Activated B cell treated with CpG ODN at 0.5 μM for 24 hours (primary cell): Measurements from ENCODE around the gene ADCY1. TPM values are rescaled to one million over a fixed set of nuclear protein-coding genes. Genes with fewer than 3 reads are reported as not detected.

Experiments
- ATAC-seq: fragments of 200-7000 bp; cut with Tn5 transposase; one replicate; pipeline ENCODE4 v1.10.0; 2021; ENCODE audit warnings: low read depth, mild to moderate bottlenecking, moderate library complexity
- CTCF ChIA-PET: fragments of 350-600 bp; sonication (Branson Sonifier 250); formaldehyde crosslinking; loops from one replicate; lab custom pipeline; 2021; ENCODE audit warnings: antibody characterized with exemption; lab: Charles Lee
- POLR2A ChIA-PET: fragments of 350-600 bp; sonication (Branson Sonifier 250); formaldehyde crosslinking; loops from one replicate; lab custom pipeline; 2021; ENCODE audit warnings: antibody characterized with exemption; lab: Charles Lee
- DNase-seq: peaks from one replicate; pipeline ENCODE4 v3.0.0; 2022
- H3K27ac Mint-ChIP-seq: one replicate; pipeline ENCODE4 v1.8.0; 2020; ENCODE audit warnings: mixed read lengths
- H3K27me3 Mint-ChIP-seq: one replicate; pipeline ENCODE4 v1.8.0; 2021; ENCODE audit warnings: mixed read lengths
- H3K36me3 Mint-ChIP-seq: one replicate; pipeline ENCODE4 v1.8.0; 2021; ENCODE audit warnings: low read depth, mixed read lengths
- H3K4me1 Mint-ChIP-seq: one replicate; pipeline ENCODE4 v1.8.0; 2021; ENCODE audit warnings: mixed read lengths
- H3K4me3 Mint-ChIP-seq: one replicate; pipeline ENCODE4 v1.8.0; 2020; ENCODE audit warnings: mild to moderate bottlenecking, mixed read lengths
- H3K9me3 Mint-ChIP-seq: one replicate; pipeline ENCODE4 v1.8.0; 2020; ENCODE audit warnings: mixed read lengths
- CTCF ChIP-seq: fragments of 200-600 bp; IDR thresholded peaks from one replicate; pipeline ENCODE4 v1.8.0; 2022; ENCODE audit warnings: antibody characterized with exemption, mild to moderate bottlenecking
- intact Hi-C: fragments of 100-400 bp; cut with micrococcal nuclease; formaldehyde crosslinking; loops from one replicate; pipeline ENCODE4 v1.15.1; 2024
- total RNA-seq: library from RNA; stranded (reverse); gene quantifications from 2 replicates; pipeline ENCODE4 v1.2.3, GENCODE V29; 2022

The ADCY1 gene
- total RNA-seq, 1 donor from 2014 or later, result not detected

- CTCF ChIA-PET, result no interaction called here
Observed at GRCh38 chr7:45648671-45648995, 74.5 kb downstream of the ADCY1 start.

GRCh38 chr7:45649560-45650346, 75.6 kb downstream of the ADCY1 start:
- TF ChIP-seq CTCF, result no peak
- no peaks in the 10 kb centered on the region for H3K27me3 Mint-ChIP-seq
- intact Hi-C loops, result no loop called here
- peaks cover 2% of the 10 kb centered on the region for H3K9me3 Mint-ChIP-seq
- ATAC-seq (no peak), DNase-seq (no peak)
- ChIA-PET POLR2A (no interaction called here), CTCF (no interaction called here)
- no peaks in the 10 kb centered on the region for H3K36me3 Mint-ChIP-seq
- no peaks in the 10 kb centered on the region for H3K4me1 Mint-ChIP-seq
- H3K27ac Mint-ChIP-seq, result no peak overlapping the region
- no peak overlapping the region for H3K4me3 Mint-ChIP-seq

More at GRCh38 chr7:45648671-45648995, 74.5 kb downstream of the ADCY1 start:
- H3K36me3 Mint-ChIP-seq, result no peaks in the 10 kb centered on the region
- H3K4me3 Mint-ChIP-seq, result no peak overlapping the region
- H3K27me3 Mint-ChIP-seq, result no peaks in the 10 kb centered on the region
- ATAC-seq, result no peak
- no peaks in the 10 kb centered on the region for H3K4me1 Mint-ChIP-seq
- TF ChIP-seq CTCF, result no peak
- peaks cover 2% of the 10 kb centered on the region for H3K9me3 Mint-ChIP-seq
- DNase-seq, result no peak
- intact Hi-C loops, result no loop called here
- no peak overlapping the region for H3K27ac Mint-ChIP-seq
- POLR2A ChIA-PET, result no interaction called here

GRCh38 chr7:45650404-45651394, 76.5 kb downstream of the ADCY1 start:
- Mint-ChIP-seq H3K27ac (no peak overlapping the region), H3K36me3 (no peaks in the 10 kb centered on the region), H3K4me1 (no peaks in the 10 kb centered on the region), H3K27me3 (no peaks in the 10 kb centered on the region), H3K4me3 (no peak overlapping the region), H3K9me3 (peaks cover 2% of the 10 kb centered on the region)
- ATAC-seq, result no peak
- TF ChIP-seq CTCF, result no peak
- ChIA-PET POLR2A (no interaction called here), CTCF (no interaction called here)
- intact Hi-C loops, result no loop called here
- no peak for DNase-seq

GRCh38 chr7:45651540-45651939, 77.4 kb downstream of the ADCY1 start:
- POLR2A ChIA-PET, result no interaction called here
- H3K36me3 Mint-ChIP-seq, result no peaks in the 10 kb centered on the region
- intact Hi-C loops, result no loop called here
- H3K4me1 Mint-ChIP-seq, result no peaks in the 10 kb centered on the region
- CTCF ChIA-PET, result no interaction called here
- TF ChIP-seq CTCF, result no peak
- DNase-seq, result no peak
- no peaks in the 10 kb centered on the region for H3K27me3 Mint-ChIP-seq
- H3K4me3 Mint-ChIP-seq, result no peak overlapping the region
- peaks cover 2% of the 10 kb centered on the region for H3K9me3 Mint-ChIP-seq
- H3K27ac Mint-ChIP-seq, result no peak overlapping the region
- ATAC-seq, result no peak

- ATAC-seq, result no peak
Observed at GRCh38 chr7:45652630-45653029, 78.5 kb downstream of the ADCY1 start.

More at GRCh38 chr7:45652630-45653029, 78.5 kb downstream of the ADCY1 start:
- ChIA-PET CTCF (no interaction called here), POLR2A (no interaction called here)
- DNase-seq, result no peak
- Mint-ChIP-seq H3K4me1 (no peaks in the 10 kb centered on the region), H3K4me3 (no peak overlapping the region), H3K27ac (no peak overlapping the region), H3K27me3 (no peaks in the 10 kb centered on the region), H3K9me3 (peaks cover 2% of the 10 kb centered on the region), H3K36me3 (no peaks in the 10 kb centered on the region)
- intact Hi-C loops, result no loop called here
- no peak for TF ChIP-seq CTCF
